NCI-H187 treated with DMSO at 0.1 percent for 48 hours (cell line): Measurements from ENCODE around the gene CRYBG3.
A peak's percentile ranks its signal among the peaks of the same experiment; 100 is the strongest.

Experiments used
- DNase-seq: peaks from one replicate; lab custom pipeline; 2025; lab: John Stamatoyannopoulos, UW

CRYBG3 gene

GRCh38 chr3:97942801-97943546, 121.2 kb downstream of the CRYBG3 start:
- peak; percentile 47 for DNase-seq

GRCh38 chr3:97948351-97949109, 126.7 kb downstream of the CRYBG3 start:
- no peak for DNase-seq

GRCh38 chr3:97949110-97949485, 127.3 kb downstream of the CRYBG3 start:
- no peak for DNase-seq

DNA sequence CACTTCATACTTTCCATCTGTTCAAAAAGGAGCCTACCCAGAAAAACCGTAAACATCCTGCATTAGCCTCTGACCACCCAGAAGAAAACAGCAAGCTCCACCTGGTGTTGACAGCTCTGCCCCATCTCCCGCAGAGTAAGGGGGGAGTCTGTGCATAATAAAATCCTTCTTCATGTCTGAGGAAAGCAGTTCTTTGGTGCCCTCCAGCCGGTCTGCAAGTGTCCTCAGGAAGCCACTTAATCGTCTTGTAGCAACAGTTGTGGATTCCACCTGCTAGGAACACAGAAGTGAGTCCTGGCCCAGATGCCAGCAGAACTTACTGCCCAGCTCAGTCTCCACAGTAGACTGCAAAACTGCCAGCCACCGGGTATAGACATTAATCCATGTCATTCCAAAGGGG, 127.9 kb downstream of the CRYBG3 start:
- no peak for DNase-seq

GRCh38 chr3:97950360-97950759, 128.5 kb downstream of the CRYBG3 start:
- no peak for DNase-seq

DNA sequence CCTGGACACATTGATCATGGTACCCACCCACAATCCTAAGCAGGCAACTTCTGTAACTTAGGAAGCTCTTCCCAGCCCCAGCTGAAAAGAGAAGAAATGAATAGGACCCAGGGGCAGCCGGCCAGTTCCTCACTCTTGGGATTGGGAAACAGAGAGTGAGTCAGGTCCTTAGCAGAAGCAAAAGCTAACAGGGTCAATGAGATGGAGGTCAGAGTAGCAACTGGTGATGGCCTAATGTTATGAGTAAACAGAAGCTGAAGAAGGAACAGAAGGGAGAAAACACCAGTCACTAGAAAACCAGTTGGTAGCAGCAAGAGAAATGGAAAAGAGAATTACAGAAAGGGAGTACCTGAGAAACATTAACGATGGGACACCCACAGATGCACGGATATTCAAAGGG, 130.5 kb downstream of the CRYBG3 start:
- DNase-seq: no peak

DNA sequence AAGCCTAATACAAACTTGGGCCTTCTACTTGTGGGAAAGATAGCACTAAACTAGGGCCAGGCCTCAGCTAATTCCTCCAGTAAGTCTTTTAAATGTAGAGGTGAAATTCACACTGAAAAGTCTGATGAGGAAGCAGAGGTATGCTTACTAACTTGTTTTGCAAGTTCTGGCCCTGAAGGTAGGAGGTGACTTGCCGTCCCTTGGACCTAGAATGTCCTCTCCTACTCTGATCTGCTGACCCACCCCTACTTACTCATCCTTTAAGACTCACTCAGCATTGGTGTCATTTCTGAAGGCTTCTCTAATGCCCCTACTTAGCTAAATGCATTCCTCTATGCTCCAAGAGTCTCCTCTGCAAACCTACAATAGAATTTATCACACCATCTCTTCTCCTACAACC, 131.1 kb downstream of the CRYBG3 start:
- DNase-seq: no peak

DNA sequence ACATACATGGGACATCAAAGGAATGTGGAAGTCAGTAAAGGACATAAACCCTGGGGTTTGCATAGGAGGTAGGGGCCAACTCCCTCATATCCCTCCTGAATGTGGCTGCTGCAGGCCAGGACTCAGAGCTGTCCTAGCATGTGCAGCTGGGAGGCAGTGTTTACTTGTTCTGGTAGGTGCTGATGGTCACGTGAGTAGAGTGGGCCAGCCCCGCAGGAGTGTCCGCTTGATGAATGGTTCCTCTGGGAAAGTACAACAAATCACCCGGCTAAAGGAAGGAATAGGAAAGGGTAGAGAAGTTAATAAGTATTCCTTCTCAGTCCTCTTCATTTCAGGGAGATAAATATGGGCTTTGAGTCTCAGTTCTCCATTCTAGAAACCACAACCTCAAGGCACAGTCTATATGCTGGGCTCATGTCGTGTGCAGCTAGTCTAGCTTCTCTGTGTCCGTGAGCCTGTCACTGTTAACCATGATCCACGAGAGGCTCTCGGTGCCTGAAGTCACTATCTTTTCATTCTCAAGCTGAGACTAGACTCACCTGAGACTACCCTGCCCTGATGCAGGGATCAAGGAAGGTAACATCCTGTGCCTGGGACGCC, 132.5 kb downstream of the CRYBG3 start:
- no peak for DNase-seq

DNA sequence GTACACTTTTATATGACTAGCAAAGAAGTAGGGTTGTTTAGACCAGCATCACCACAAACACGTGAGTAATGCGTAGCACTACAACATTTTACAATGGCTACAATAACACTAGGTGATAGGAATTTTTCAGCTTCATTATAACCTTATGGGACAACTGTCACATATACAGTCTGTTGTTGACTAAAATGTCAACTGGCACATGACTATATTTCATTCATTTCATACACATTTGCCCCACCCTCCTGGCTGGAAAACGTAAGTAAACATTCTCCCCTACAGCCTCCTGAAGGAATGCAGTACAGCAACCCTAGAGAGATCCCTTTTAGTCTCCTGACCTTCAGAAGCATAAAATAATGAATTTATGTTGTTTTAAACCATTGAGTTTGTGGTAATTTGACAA, 134.2 kb downstream of the CRYBG3 start:
- DNase-seq: no peak

DNA sequence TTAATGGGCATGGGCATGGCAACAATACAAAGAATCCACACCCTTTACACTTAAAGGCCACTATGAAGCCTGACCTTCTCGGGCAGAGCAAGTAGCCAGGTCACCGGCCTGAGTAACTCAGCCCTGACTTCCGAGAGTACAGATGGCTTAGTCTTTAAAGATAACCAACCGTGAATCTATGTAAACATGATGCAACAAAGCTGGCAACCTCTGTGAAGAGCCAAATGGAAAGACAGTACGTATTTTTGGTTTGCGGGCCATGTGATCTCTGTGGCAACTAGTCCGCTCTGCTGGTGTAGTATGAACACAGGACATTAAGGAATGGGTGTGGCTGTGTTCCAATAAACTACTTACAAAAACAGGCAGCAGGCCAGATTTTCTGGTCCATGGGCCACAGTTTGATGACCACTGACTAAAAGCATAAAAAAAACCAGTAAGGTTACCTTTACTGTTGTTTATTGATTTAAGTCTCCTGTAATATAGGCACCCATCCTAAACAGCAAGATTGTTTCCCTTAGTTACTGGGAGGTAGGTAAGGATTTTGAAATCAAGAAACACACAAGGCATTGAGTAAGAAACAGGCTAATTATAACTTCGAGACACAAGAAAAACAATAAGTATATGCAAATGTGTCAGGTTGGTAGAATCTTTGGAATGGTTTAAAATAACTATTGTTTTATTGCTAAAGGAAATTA, 136.0 kb downstream of the CRYBG3 start:
- DNase-seq: no peak

GRCh38 chr3:97958396-97958795, 136.6 kb downstream of the CRYBG3 start:
- no peak for DNase-seq

DNA sequence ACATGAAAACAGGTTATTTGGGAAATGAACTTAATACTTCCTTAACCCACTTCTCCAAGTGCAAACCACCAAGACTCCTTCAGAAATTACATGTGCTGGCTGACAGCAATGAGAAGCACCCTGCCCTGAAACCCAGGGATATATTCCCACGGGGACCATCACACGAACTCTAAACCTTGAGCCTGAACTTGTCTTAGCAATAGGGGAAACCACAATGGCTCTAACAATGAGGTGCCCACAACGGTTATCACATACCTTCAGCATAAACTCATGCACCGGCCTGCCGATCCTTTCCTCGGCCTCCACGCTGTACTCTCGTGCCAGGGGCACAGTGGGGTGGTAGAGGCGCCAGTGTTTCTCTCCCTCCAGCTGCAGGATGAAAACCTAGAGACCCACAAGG, 137.0 kb downstream of the CRYBG3 start:
- DNase-seq: no peak

- DNase-seq: no peak
These were observed 138.1 kb downstream of the CRYBG3 start for GRCh38 chr3:97959872-97960271.

DNA sequence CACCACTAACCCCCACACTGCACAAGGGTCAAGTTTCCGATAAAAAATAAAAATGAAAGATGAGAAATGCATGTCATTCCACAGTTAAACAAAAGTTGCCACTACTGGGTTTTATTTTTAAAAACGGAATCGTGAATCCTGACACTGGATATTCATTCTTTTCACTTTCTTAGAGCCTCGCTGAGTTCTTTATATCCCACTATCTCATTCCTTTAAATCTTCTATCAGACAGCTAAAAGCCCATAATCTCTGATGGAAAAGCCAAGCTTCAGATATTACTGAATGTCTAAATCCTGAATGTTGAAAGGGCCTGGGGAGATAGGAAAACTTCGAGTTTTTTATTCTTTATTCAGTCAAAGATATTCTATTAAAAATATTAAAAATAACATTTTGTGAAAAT, 138.7 kb downstream of the CRYBG3 start:
- DNase-seq: no peak

GRCh38 chr3:97960993-97961766, 139.4 kb downstream of the CRYBG3 start:
- DNase-seq: no peak

DNA sequence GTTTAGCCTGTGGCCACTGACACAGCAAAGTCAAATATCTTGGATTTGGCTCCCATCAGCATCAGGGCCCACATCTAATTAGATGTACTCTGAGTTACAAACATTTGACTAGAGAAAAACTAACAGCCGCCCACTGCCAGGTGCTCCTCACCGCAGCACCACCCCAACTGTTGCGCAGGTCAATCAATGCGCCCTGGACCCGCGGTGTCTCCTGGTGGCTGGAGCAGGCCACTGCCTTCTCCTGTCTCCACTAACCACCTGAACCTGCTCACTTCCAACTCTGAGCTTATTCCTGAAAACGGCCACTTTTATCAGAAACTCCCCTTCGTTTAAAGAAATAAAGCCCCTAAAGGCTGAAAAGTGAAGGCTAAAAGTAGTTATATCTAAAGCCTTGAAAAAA, 146.2 kb downstream of the CRYBG3 start:
- no peak for DNase-seq

GRCh38 chr3:97968376-97968775, 146.6 kb downstream of the CRYBG3 start:
- no peak for DNase-seq

- DNase-seq: no peak
These were observed 147.7 kb downstream of the CRYBG3 start for GRCh38 chr3:97969541-97969940.

GRCh38 chr3:97970156-97970555, 148.3 kb downstream of the CRYBG3 start:
- no peak for DNase-seq

DNA sequence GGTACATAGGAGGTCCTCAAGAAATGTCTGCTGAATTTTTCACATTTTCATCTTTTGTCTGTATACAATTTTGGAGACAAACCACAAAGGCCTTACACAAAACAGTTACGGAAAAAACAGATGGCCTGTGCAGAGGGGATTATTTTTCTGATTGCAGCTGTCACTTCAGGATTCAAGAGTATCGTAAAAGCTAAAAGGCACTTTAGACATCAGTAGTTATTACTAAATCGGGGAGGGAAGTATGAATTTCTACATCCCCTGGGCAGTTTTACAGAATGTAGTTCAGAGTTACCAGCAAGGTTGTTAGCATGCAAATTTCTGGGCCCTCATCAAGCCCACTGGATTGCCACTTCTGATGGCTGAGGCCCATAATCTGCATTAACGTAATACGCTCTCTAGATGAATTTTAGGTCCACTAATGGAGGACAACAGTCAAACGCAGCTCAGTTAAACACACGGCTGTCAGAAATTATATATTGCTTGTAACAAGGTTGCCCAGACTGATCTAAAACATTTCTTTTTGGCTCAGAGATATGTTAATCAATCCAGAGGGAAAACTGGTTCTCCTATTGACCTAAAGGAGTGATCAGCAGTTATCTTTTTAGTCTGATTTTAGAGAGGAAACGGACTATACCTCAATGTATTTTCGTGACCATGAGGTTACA, 149.3 kb downstream of the CRYBG3 start:
- no peak for DNase-seq
